Ishikawa (cell line): ENCODE results near the gene KCNK3.

ENCODE experiments used
- CEBPB ChIP-seq: IDR thresholded peaks from 2 replicates; pipeline ENCODE4 v1.6.1; 2012
- CREB1 ChIP-seq: IDR thresholded peaks from 2 replicates; pipeline ENCODE4 v1.6.1; 2012; ENCODE audit warnings: low read depth
- EGR1 ChIP-seq: IDR thresholded peaks from 2 replicates; pipeline ENCODE4 v1.6.1; 2012
- EP300 ChIP-seq: IDR thresholded peaks from 2 replicates; pipeline ENCODE4 v1.6.1; 2012; ENCODE audit warnings: borderline replicate concordance
- FOXM1 ChIP-seq: IDR thresholded peaks from 2 replicates; pipeline ENCODE4 v1.6.1; 2012; ENCODE audit warnings: low read depth, borderline replicate concordance
- NFIC ChIP-seq: IDR thresholded peaks from 2 replicates; pipeline ENCODE4 v1.6.1; 2012
- RAD21 ChIP-seq: IDR thresholded peaks from 2 replicates; pipeline ENCODE4 v1.6.1; 2012; ENCODE audit warnings: low read depth
- TAF1 ChIP-seq: IDR thresholded peaks from 2 replicates; pipeline ENCODE4 v1.6.1; 2012; ENCODE audit warnings: low read depth, mild to moderate bottlenecking
- TCF12 ChIP-seq: IDR thresholded peaks from 2 replicates; pipeline ENCODE4 v1.6.1; 2012; ENCODE audit warnings: low read depth
- TEAD4 ChIP-seq: IDR thresholded peaks from 2 replicates; pipeline ENCODE4 v1.6.1; 2012
- YY1 ChIP-seq: IDR thresholded peaks from 2 replicates; pipeline ENCODE4 v1.6.1; 2012; ENCODE audit warnings: low read depth
- ZBTB7A ChIP-seq: IDR thresholded peaks from 2 replicates; pipeline ENCODE4 v1.6.1; 2012; ENCODE audit warnings: low read depth
- TF ChIP-seq, protein P1 (sequence below): IDR thresholded peaks from 2 replicates; pipeline ENCODE4 v1.6.1; 2012; ENCODE audit warnings: low read depth, mild to moderate bottlenecking
- TF ChIP-seq, protein P2 (sequence below): IDR thresholded peaks from 2 replicates; pipeline ENCODE4 v1.6.1; 2012
- TF ChIP-seq, protein P3 (sequence below): IDR thresholded peaks from 2 replicates; pipeline ENCODE4 v1.6.1; 2012

KCNK3 gene

DNA sequence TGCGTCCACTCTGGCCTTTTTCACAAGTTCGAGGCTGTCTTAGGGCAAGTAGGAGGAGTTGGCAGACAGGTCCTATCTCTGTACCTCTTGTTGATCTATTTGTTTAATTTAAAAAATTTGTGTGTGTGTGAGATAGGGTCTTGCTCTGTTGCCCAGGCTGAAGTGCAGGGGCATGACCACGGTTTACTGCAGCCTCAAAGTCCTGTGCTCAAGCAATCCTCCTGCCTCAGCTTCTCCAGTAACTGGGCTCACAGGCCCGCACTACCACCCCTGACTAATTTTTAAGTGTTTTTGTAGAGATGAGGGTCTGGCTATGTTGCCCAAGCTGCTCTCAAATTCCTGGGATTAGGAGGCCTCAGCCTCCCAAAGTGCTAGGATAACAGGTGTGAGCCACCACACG lies 67.3 kb downstream of the KCNK3 start:
- TF ChIP-seq CREB1: no peak
- no peak for TF ChIP-seq RAD21
- no peak for TF ChIP-seq YY1
- no peak for TF ChIP-seq NFIC
- TF ChIP-seq TCF12: no peak
- TF ChIP-seq FOXM1: no peak
- no peak for TF ChIP-seq TAF1
- TF ChIP-seq EP300: no peak
- no peak for TF ChIP-seq ZBTB7A
- TF ChIP-seq, protein P1, sequence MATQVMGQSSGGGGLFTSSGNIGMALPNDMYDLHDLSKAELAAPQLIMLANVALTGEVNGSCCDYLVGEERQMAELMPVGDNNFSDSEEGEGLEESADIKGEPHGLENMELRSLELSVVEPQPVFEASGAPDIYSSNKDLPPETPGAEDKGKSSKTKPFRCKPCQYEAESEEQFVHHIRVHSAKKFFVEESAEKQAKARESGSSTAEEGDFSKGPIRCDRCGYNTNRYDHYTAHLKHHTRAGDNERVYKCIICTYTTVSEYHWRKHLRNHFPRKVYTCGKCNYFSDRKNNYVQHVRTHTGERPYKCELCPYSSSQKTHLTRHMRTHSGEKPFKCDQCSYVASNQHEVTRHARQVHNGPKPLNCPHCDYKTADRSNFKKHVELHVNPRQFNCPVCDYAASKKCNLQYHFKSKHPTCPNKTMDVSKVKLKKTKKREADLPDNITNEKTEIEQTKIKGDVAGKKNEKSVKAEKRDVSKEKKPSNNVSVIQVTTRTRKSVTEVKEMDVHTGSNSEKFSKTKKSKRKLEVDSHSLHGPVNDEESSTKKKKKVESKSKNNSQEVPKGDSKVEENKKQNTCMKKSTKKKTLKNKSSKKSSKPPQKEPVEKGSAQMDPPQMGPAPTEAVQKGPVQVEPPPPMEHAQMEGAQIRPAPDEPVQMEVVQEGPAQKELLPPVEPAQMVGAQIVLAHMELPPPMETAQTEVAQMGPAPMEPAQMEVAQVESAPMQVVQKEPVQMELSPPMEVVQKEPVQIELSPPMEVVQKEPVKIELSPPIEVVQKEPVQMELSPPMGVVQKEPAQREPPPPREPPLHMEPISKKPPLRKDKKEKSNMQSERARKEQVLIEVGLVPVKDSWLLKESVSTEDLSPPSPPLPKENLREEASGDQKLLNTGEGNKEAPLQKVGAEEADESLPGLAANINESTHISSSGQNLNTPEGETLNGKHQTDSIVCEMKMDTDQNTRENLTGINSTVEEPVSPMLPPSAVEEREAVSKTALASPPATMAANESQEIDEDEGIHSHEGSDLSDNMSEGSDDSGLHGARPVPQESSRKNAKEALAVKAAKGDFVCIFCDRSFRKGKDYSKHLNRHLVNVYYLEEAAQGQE: no peak
- TF ChIP-seq, protein P2, sequence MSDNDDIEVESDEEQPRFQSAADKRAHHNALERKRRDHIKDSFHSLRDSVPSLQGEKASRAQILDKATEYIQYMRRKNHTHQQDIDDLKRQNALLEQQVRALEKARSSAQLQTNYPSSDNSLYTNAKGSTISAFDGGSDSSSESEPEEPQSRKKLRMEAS: no peak
- no peak for TF ChIP-seq EGR1
- no peak for TF ChIP-seq CEBPB
- no peak for TF ChIP-seq TEAD4
- TF ChIP-seq, protein P3, sequence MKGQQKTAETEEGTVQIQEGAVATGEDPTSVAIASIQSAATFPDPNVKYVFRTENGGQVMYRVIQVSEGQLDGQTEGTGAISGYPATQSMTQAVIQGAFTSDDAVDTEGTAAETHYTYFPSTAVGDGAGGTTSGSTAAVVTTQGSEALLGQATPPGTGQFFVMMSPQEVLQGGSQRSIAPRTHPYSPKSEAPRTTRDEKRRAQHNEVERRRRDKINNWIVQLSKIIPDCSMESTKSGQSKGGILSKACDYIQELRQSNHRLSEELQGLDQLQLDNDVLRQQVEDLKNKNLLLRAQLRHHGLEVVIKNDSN: no peak

DNA sequence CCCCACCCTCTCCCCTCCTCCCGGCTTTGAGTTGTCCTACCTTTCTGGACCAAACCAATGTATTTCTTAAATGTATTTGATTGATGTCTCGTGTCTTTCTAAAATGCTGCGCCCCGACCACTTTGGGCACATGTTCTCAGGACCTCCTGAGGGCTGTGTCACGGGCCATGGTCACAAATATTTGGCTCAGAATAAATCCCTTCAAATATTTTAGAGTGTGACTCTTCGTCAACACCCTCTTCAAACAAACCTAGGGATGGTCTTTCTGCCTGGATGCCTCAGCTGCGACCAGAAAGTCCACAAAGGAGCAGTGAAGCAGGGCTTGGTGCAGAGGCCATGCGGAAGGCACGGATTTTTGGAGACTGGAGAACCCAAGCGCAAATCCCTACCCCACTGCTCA lies 70.5 kb downstream of the KCNK3 start:
- TF ChIP-seq, protein P3: no peak
- TF ChIP-seq ZBTB7A (no peak), CEBPB (no peak), EGR1 (no peak), TAF1 (no peak), TEAD4 (peak; percentile 73), NFIC (peak; percentile 71), EP300 (peak; percentile 82), TCF12 (peak; percentile 66), FOXM1 (peak; percentile 65; the same call in 1 of the 2 replicates), CREB1 (no peak), RAD21 (no peak), YY1 (no peak)
- TF ChIP-seq, protein P2: peak; percentile 33
- TF ChIP-seq, protein P1: no peak

DNA sequence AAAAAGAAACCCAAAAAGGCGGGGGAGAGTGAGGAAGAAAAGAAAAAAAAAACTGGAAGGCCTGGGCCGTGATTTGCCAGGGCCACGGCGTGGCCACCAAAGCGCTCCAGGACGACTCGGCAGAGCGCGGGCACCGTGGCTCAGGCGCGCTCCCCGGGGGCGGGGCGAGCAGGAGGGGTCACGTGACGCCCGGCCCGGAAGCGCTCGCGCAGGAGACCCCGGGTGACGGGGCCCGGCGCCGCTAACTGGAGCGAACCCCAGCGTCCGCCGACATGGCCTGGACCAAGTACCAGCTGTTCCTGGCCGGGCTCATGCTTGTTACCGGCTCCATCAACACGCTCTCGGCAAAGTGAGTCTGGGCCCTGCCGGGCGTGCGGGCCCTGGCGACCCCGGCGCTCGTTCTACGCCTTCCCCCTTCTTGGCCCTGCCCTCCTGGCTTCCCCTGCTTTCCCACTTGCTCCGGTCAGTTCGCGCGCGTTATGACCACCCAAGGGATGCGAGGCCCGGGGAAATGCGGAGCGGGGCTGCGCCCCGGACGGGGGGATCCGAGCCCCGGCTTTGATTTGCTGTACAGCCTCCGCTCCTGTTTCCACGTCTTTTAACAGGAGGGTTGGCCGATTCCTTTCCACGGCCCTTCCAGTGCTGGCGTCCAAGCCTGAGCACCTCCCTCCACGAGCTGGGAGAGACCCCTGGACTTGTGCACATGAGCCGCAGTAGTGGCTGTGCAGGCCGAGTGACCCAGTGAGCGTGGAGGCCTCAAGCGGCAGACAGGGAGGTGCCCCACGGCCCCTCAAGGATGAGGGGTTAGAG lies 71.8 kb downstream of the KCNK3 start, which contains the start of gene SLC35F6:
TSS of gene SLC35F6 (plus strand) at position 207 of the 810 bp plus-strand sequence. CDS start at position 273, 66 bp downstream.
- no peak for TF ChIP-seq CEBPB
- TF ChIP-seq, protein P1: no peak
- no peak for TF ChIP-seq TEAD4
- TF ChIP-seq, protein P2: peak; percentile 77
- TF ChIP-seq TCF12: peak; percentile 40; the same call in 1 of the 2 replicates
- peak; percentile 59 for TF ChIP-seq TAF1
- no peak for TF ChIP-seq YY1
- TF ChIP-seq, protein P3: peak; percentile 99
- no peak for TF ChIP-seq RAD21
- peak; percentile 73; the same call in 1 of the 2 replicates for TF ChIP-seq ZBTB7A
- TF ChIP-seq FOXM1: no peak
- TF ChIP-seq EGR1: no peak
- TF ChIP-seq NFIC: no peak
- no peak for TF ChIP-seq CREB1
